ENCODE data around the gene DLGAP4. TPM values are rescaled to one million over a fixed set of nuclear protein-coding genes. Genes with fewer than 3 reads are reported as not detected.

Gene DLGAP4
- polyA plus RNA-seq, 2 of the 4 experiments (the other 2 are of a cell fraction) = 11.9 to 36.7 TPM

GRCh38 chr20:36386236-36386635 lies 80.1 kb downstream of the DLGAP4 start:
- no peak; a peak in 1 of 6 replicates for ATAC-seq
- POLR2A ChIA-PET = no interaction called here
- TF ChIP-seq RAD21 (conservative IDR thresholded peaks at IDR 0.05 in 1 of 2, IDR thresholded peaks at IDR 0.05 in 1 of 2) (no peak), KDM1A (IDR thresholded peaks at IDR 0.05; ENCODE audit: low read depth) (no peak), SMC3 (IDR thresholded peaks at IDR 0.05) (no peak), GATA3 (IDR thresholded peaks at IDR 0.05; ENCODE audit: borderline replicate concordance) (no peak), JUN (IDR thresholded peaks at IDR 0.05) (no peak), FOSL2 (IDR thresholded peaks at IDR 0.05) (no peak), FOSL2 (CRISPR knock-in tag; IDR thresholded peaks at IDR 0.05) (no peak), HOXB13 (CRISPR knock-in tag; IDR thresholded peaks at IDR 0.05; ENCODE audit: low read depth) (no peak), CEBPB (IDR thresholded peaks at IDR 0.05) (no peak), EP300 (IDR thresholded peaks at IDR 0.05) (no peak), EHF (CRISPR knock-in tag; IDR thresholded peaks at IDR 0.05) (no peak), HOXB5 (CRISPR knock-in tag; IDR thresholded peaks at IDR 0.05) (no peak), TFCP2L1 (CRISPR knock-in tag; IDR thresholded peaks at IDR 0.05) (no peak), EHMT2 (IDR thresholded peaks at IDR 0.05; ENCODE audit: low read depth) (no peak), MAFK (IDR thresholded peaks at IDR 0.05; ENCODE audit: partially characterized antibody) (no peak), FOXS1 (CRISPR knock-in tag; IDR thresholded peaks at IDR 0.05) (no peak), POLR2A (IDR thresholded peaks at IDR 0.05; ENCODE audit: low read length) (no peak), KDM5A (IDR thresholded peaks at IDR 0.05) (no peak), RARB (CRISPR knock-in tag; IDR thresholded peaks at IDR 0.05) (no peak), FOSB (CRISPR knock-in tag; IDR thresholded peaks at IDR 0.05) (no peak)
- Histone ChIP-seq H3K9me3 (no peaks in the 10 kb centered on the region), H3K27ac (no peak overlapping the region), H3K4me2 (no peak overlapping the region), H3K4me1 (no peaks in the 10 kb centered on the region), H3K4me3 (no peak overlapping the region)
- CTCF ChIA-PET = interaction anchor here (1.0 to 1.7 kb wide), 2 partner anchors 53 to 230 kb away, joined by 3 to 7 read pairs; no protein-coding TSS in a partner anchor
- no peak for DNase-seq (ENCODE audit: low read depth in 1 of 2, low spot score in 1 of 2)
- FAIRE-seq = no peak

DNA sequence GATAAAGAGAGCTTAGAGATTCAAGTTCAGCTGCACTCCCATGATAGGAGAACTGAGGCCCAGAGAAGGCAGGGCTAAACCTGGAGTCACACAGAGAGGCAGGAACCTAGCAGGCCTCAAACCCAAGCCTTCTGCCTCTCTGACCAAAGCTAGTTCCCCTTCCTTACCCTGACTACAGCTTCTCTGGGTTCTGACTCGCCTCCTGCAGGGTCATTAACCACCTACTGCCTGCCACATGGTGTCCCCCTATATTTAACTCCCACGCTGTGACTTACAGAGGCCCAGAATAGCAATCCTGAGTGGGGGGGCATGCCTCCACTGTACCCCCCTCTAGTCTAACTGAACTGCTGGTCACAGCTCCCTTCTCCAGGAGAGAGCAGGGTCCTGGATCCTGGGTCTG lies 84.1 kb downstream of the DLGAP4 start:
- ATAC-seq (no peak), FAIRE-seq (no peak), DNase-seq (ENCODE audit: low read depth in 1 of 2, low spot score in 1 of 2) (no peak)
- CTCF ChIA-PET = interaction anchor here (0.6 to 2.5 kb wide), 4 partner anchors 9 to 60 kb away, joined by 4 to 10 read pairs (median 4); no protein-coding TSS in a partner anchor
- no peak overlapping the region for H3K4me3 ChIP-seq
- no peaks in the 10 kb centered on the region for H3K4me1 ChIP-seq
- no peak overlapping the region for H3K27ac ChIP-seq
- POLR2A ChIA-PET = no interaction called here
- TF ChIP-seq JUN (IDR thresholded peaks at IDR 0.05) = no peak
- 47% methylated on average over 2 of the region's 2 CpGs for WGBS (ENCODE audit: missing lambda C conversion rate)
- no peaks in the 10 kb centered on the region for H3K9me3 ChIP-seq
- H3K4me2 ChIP-seq = no peak overlapping the region

GRCh38 chr20:36390719-36391415 lies 84.7 kb downstream of the DLGAP4 start:
- Histone ChIP-seq H3K27ac (no peak overlapping the region), H3K4me1 (no peaks in the 10 kb centered on the region), H3K4me2 (no peak overlapping the region), H3K9me3 (no peaks in the 10 kb centered on the region), H3K4me3 (no peak overlapping the region)
- FAIRE-seq (no peak), ATAC-seq (no peak), DNase-seq (ENCODE audit: low read depth in 1 of 2, low spot score in 1 of 2) (no peak)
- ChIA-PET POLR2A (interaction anchor here (0.6 kb wide), 1 partner anchor 142 kb away, joined by 5 read pairs; no protein-coding TSS in a partner anchor), CTCF (interaction anchor here (0.6 to 2.5 kb wide), 7 partner anchors 8 to 74 kb away, joined by 3 to 10 read pairs (median 4); no protein-coding TSS in a partner anchor)
- TF ChIP-seq, protein P1, sequence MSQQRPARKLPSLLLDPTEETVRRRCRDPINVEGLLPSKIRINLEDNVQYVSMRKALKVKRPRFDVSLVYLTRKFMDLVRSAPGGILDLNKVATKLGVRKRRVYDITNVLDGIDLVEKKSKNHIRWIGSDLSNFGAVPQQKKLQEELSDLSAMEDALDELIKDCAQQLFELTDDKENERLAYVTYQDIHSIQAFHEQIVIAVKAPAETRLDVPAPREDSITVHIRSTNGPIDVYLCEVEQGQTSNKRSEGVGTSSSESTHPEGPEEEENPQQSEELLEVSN (IDR thresholded peaks at IDR 0.05; ENCODE audit: borderline replicate concordance, low read depth) = no peak
- TF ChIP-seq RARB (CRISPR knock-in tag; IDR thresholded peaks at IDR 0.05) (no peak), USF2 (IDR thresholded peaks at IDR 0.05) (no peak)
- 39% methylated on average over 6 of the region's 6 CpGs for WGBS (ENCODE audit: missing lambda C conversion rate)
